Stimulated activated CD4-positive, alpha-beta T cell treated with anti-CD3 and anti-CD28 coated beads, Interleukin-1b, Interleukin-23, amount 100 ng/mL, for 1 hour (primary cell): Measurements from ENCODE around the gene STRA6.
"Not testable (repeated sequence)": the region's sequence is repeated elsewhere in the genome, so short reads cannot be mapped to it uniquely, and the experiment has no call there.

Experiments
- DNase-seq, 2 donors: peaks; one replicate each; pipeline ENCODE4 v3.0.0-alpha.2; 2020; ENCODE audit warnings: low read depth in 2 of 2

Gene STRA6

DNA sequence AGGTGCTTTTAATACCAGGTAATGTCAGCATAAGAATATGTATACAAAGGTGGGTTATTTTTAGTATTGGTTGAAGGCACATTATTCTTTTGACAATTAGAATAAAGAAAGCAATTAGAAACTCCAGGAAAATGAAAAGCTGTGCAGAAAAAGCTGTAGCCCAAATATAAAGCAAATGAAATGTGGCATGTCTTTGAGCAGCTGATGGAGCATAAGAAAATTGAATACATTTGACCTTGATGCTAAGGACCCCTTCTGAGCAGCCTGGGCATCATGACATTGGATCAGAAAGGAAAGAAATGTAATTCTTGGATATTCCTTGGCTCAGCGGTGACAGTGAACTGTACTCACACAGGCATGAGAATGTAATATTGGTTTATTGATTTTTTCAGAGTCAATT, 37.1 kb downstream of the STRA6 start:
- no peak for DNase-seq

DNA sequence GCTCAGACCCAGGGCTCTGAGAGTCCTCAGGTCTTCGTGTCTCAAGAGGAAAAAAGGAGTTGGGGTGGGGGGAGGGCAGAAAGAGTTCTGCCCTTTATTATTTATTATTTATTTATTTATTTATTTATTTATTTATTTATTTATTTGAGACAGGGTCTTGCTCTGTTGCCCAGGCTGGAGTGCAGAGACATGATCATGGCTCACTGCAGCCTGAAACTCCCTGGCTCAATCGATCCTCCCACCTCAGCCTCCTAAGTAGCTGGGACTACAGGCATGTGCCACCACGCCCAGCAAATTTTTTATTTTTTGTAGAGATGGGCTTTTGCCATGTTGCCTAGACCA, 40.4 kb downstream of the STRA6 start:
- DNase-seq: not testable (repeated sequence)

DNA sequence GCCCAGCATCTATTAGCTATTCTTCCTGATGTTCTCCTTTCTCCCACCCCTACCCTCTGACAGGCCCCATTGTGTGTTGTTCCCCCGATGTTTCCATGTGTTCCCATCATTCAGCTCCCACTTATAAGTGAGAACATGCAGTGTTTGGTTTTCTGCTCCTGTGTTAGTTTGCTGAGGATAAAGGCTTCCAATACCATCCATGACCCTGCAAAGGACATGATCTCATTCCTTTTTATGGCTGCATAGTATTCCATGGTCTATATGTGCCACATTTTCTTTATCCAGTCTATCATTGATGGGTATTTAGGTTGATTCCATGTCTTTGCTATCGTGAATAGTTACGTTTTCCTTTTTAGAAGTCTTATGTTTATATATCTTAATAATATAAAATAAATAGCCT, 42.2 kb downstream of the STRA6 start:
- DNase-seq: not testable (repeated sequence)

DNA sequence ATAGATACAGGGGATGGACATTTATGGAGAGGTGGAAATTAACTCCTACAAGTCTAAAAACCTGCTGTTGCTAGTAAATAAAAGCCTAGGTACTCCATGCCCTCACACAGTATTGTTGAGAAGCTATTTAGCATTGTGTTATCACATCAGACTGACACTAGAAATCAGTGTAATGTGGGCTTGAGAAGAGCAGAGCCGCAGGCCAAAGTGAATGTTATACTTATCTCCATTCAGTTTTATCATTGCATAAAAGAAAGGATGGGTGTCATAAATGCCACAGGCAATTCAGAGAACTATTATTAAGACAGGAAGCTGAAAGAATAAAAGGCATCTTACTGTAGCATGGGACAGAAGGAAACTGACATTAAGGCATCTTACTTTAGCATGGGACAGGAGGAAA, 42.8 kb downstream of the STRA6 start:
- no peak for DNase-seq

DNA sequence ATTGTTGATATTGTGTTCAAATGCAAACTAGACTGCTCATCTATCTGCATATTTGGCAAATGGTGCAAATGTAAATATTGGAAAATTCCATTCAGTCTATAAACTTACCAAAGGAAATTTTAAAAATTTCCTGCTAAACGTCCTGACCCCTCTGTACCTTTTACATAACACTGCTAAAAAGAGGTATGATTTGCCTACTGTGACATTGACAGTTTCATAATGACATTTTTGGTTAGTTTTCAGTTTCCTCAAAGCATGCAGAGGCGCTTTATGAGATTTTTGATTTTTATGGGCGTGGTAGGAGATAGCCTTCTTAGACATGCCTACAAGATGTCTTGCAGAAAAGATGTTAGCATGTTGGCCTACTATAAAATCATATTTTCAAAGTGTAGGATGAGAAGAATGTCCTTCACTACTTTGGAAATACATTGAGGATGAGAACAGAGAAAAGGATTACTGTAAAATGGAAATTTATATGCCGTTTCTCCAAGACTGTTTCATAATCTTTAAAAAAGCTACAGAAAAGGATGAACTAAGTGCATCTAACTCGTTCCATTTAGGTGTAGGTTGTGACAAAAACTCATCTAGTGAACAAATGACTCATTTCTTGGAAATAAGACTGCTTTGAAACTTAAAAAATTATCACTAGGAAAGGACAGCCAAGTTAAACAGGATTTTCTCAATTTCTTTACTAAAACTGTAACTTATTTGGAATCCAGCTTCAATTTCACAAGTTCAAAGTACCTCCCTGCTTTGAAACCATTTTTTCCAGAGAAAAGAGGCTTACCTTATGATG, 43.5 kb downstream of the STRA6 start:
- DNase-seq: no peak

DNA sequence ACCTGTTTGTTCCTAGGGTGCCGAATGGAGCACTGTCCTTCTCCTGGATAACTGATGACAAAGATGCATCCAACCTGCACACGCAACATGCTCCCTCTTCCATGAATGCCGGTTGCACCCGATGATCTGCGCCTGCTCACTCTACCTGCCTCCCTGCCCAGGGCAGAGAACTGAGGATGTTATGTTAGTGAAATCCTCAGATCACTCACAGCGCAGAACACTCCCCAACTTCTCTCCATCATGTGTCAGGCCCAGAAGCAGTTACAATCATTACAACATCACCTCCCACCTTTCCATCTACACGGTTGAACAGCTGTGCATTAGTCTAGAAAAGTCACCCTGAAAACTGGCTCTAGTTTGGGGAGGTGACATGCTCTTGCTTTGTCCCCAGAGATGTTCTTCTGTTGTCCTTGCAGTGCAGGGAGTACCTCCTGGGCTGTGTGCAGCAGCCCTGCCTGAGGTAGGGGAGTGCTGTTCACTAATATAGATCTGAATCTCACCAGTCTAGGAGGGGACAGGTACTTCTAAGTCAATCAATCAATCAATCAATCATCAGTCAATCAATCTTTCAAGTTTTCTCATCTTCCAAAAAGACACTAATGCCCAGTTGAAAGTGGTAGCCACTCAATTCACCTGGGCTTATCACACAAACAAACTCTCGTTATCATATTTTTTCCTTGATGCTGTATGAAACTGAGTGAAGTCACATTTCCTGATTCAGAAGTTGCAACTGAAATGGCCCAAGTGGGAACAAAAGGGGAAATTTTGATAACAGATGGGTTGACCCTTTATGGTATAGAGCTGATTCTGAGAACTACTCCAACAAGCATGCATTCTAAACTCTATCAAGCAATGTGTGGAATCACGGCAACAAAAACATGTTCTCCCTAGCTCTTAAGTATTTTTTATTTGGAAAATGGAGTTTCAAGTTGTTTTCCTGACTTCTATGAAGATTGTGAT, 44.4 kb downstream of the STRA6 start:
- no peak for DNase-seq

DNA sequence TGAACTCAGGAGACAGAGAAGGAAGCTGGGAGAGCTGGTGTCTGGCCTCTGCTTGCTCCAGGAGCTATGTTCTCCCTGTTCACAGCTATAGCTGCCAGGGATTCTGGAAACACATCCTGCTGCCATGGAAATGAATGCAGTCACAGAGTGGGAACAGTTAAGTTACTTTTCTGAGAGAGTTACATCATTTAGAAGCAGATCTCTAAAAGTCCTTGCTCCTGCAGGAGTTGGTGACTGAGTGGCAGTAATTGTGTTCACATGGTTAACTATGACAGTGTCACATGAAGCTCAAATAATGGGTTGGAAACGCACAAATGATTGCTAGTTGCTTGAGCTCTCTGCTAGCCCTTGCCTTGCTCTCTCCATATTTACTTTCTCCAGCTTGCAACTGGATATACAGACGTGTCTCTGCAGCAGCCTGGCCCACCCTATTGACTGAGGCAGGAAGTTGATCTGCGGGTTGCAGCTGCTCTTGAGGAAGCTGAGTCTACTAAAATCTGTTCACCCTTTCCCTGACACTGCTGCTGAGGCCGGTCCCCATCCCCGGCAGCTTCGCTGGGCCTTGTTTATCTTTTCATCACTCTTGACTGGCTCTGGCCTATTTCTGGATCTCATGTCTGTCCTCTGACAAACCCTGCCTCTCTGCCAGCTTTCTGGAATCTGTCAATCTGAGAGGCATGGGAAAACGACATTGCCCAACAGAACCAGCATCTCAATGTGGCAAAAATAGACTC, 45.7 kb downstream of the STRA6 start:
- DNase-seq: no peak

DNA sequence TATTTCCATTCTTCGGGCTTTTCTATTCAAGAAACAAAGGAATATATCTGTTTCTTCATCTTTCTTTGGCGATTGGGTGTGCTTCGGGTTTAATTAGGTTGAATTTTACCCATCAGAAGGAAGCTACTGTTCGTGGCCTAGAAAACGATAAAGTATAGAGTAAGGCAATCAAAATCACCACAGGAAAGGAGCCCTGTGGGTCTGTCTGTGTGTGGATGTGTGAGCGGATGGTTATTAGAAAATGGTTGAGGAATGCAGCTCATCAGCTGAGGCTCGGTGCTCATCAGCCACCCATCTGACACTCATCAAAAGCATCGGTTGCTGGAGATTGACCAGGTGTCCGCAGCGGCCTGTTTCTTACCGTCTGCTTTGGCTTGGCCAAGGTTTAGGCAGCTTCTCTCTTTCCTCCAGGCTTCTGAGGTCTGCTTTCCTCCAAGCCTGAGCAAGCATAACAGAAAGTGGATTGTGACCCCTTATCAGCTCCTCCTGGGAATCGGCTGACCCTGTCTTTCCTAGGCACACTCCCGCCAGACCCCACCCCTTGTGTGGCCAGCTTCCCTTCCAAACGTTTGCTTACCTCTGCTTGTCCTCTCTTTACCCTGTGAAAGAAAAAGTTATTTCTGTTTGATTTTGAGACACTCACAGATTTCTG, 46.7 kb downstream of the STRA6 start:
- no peak for DNase-seq

DNA sequence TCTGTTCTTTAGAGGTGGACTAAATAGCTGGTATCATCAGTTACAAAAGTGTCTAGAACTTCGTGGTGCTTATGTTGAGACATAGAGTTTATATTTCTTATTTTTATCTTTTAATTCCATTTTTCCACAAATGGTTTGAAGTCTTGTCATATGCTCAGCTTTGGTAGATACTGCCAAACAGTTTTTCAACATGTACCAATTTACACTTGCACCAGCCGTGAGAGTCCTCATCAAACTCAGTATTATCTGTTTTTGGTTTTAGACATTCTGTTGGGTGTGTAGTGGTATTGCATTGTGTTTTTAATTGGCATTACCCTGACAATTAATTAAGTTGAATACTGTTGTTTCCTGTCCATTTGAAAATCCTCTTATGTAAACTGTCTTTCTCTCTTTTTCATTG, 55.5 kb downstream of the STRA6 start:
- no peak for DNase-seq

DNA sequence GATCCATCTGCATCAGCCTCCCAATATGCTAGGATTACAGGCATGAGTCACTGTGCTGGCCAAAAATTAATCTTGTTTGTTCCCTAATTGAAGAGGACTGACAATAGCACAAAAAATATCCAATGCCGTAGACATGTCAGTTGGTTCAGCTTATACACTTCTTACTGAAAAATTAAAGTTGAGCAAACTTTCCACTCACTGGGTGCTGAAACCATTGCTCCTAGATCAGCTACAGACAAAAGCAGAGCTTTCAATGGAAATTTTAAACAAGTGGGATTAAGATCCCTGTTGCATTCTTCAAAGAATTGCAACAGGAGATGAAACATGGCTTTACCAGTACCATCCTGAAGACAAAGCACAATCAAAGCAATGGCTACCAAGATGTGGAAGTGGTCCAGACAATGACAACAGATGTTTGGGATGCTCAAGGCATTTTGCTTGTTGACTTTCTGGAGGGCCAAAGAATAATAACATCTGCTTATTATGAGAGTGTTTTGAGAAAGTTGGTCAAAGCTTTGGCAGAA, 56.2 kb downstream of the STRA6 start:
- DNase-seq: no peak

DNA sequence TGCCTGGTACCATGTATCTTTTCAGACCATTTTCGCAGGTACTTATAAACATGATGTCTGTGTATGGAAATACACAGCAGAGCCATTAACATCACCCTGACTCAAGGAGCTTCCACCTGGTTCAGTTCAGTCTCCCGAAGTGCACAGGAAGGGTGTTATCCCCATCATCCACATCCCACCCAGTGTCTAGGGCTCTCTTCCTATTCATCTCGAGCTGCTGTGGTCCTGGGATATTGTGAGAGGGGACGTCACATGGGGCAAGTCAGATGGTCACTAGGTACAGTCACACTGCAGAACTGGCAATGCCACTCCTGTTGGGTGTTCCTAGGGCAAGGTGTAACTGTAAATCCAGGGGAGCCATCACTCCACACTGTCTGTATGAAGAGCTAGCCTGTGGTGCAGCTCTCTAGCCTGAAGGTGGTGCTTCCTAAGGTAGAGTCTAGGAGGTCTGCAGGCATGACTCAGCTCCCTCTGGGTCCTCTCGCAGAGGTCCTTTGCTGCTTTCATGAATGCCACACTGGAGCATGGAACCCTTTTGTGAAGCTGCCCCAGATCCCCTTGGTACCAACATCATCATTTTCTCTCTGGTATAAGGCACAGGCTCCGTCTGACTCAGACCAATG, 58.3 kb downstream of the STRA6 start:
- DNase-seq: no peak

DNA sequence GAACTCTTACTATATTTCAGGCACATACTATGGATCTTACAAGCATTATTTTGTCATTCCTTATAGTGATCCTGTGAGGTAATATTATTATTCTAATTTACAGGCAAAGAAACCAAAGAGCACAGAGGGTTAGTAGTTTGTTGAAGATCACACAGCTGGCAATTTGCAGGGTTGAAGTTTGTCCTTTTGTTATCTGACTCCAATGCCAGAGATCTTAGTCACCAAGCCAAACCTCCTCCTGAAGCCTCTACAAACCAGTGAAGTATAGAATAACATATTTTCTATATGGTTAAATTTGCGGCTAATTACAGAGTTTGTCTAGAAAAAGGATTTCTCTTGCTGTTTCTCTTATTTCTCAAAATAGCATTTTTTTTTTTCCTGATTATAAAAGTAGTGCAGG, 61.0 kb downstream of the STRA6 start:
- no peak for DNase-seq

DNA sequence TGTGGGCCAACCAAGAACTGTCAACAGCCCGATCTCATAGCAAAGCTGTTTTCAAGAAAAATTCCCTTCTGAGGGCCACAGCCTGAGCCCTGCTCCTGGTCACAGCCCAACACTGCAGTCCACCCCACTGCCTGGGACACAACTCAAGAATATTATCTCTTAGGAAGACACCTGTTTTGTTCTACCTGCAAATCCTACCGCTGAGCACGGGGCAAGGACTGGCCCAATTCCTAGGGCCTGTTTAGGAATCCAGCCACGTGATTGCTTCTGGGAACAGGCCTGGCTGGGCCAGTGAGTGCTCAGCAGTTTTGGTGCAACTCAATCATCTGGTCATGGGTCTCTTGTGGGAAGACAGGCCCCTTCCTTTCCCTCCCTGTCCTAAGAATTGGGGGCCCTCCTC, 63.9 kb downstream of the STRA6 start:
- no peak for DNase-seq

DNA sequence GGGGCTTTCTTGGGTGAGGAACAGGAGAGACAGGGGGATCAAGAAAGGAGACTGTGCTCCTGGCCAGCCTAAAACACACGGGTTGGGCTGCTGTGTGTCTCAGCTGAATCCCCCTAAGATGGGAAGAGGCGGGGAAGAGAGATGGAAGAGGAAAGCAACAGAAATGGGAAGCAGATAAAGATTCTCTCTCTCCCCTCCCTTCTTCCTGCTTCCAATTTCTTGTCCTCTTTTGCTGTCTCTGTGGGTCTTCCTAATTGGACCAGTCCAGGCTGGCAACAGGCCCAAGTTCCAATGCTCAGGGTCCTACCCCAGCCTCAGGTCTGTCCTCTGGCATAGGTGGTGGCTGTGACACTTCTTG, 65.1 kb downstream of the STRA6 start:
- no peak for DNase-seq

DNA sequence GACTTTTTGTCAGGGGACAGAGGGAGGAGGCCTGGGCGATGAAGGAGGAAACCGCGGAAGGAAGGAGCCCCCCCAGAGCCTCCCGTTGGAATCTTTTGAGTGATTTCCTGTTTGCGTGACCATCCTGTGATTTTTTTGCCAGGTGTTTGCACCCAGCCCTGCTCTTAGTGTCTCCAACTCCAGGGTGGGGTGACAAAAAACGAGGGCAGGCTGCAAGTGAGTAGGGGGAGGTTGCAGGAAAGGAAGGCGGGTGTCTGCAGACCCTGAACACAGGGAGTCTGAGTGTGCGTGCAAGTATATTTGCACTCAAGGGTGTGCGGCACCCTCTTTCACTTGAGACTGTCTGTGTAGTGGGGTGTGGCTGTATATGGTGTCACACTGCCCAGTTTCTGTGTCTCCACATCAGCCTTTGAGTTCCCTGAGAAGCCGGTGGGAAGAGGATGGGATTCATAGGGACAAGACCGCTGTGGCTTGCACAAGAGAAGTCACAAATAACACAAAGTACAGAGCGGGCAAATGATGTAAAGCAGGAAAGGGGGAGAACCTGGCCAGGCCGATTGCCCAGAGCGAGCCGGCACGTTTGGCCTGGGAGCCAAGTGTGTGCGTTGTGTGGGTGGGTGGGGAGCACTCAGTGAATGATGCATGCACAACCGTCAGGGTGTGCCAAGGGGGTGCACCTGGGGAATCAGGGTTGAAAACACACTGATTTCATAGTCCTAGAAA, 65.6 kb downstream of the STRA6 start:
- no peak for DNase-seq

DNA sequence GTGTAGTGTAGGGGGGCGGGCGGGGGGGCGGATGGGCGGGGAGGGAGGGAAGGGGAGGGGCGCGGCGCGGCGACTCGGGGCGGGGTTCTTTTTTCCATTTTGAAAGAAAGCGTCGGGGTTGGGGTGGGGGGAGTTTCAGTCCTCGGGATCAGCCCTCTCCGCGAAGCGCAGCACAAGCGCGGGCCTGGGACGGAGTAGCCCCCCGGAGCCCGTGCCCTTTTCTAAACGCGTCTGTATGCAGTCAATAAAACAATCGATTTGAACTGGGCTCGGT, 66.1 kb downstream of the STRA6 start:
- no peak for DNase-seq

DNA sequence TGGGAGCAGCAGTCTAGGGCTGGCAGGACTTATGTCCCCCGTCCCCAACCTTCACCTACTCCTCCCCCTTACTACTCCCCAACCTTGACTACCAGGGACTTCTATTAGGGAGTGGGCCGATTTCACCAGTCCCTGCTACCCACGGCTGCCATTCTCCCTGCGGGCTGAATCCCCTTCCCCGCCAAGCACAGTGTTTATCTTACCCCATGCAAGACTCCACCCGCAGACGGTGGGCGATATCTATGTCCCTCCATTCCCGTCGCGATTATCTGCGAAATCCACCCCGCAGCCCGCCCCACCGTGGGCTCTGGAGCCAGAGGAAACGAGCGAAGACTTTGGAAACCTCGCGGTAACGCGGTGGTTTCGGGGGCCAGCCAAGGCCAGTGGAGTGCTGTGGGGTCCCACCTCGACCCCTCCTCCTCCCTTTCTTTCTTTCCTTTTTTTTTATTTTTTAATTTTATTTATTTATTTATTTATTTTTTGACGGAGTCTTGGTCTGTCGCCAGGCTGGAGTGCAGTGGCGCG, 67.5 kb downstream of the STRA6 start:
- no peak for DNase-seq

DNA sequence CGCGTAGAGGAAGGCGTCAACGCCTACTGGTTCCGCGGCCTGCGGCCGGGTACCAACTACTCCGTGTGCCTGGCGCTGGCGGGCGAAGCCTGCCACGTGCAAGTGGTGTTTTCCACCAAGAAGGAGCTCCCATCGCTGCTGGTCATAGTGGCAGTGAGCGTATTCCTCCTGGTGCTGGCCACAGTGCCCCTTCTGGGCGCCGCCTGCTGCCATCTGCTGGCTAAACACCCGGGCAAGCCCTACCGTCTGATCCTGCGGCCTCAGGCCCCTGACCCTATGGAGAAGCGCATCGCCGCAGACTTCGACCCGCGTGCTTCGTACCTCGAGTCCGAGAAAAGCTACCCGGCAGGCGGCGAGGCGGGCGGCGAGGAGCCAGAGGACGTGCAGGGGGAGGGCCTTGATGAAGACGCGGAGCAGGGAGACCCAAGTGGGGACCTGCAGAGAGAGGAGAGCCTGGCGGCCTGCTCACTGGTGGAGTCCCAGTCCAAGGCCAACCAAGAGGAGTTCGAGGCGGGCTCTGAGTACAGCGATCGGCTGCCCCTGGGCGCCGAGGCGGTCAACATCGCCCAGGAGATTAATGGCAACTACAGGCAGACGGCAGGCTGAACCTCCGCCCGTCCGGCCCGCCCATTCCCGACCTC, 68.1 kb downstream of the STRA6 start:
- DNase-seq: no peak

DNA sequence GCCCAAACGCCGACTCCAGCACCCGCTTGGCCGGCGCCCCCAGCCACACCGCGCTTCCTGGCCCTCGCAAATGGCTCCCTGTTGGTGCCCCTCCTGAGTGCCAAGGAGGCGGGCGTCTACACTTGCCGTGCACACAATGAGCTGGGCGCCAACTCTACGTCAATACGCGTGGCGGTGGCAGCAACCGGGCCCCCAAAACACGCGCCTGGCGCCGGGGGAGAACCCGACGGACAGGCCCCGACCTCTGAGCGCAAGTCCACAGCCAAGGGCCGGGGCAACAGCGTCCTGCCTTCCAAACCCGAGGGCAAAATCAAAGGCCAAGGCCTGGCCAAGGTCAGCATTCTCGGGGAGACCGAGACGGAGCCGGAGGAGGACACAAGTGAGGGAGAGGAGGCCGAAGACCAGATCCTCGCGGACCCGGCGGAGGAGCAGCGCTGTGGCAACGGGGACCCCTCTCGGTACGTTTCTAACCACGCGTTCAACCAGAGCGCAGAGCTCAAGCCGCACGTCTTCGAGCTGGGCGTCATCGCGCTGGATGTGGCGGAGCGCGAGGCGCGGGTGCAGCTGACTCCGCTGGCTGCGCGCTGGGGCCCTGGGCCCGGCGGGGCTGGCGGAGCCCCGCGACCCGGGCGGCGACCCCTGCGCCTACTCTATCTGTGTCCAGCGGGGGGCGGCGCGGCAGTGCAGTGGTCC, 68.7 kb downstream of the STRA6 start:
- DNase-seq: no peak
